NCI-H2081 (cell line): ENCODE results near the gene MAP1LC3B2.

Experiments
- DNase-seq, 2 experiments: peaks; one replicate each; lab custom pipeline; 2025; lab: John Stamatoyannopoulos, UW

Gene MAP1LC3B2

GRCh38 chr12:116537101-116537904 lies 21.9 kb upstream of the MAP1LC3B2 start:
- no peak for DNase-seq

GRCh38 chr12:116538076-116538591 lies 21.0 kb upstream of the MAP1LC3B2 start:
- DNase-seq = no peak

- no peak for DNase-seq
Observed at GRCh38 chr12:116538682-116539305, 20.4 kb upstream of the MAP1LC3B2 start.

GRCh38 chr12:116539361-116539771 lies 19.8 kb upstream of the MAP1LC3B2 start:
- DNase-seq = no peak

- DNase-seq = no peak
Observed at GRCh38 chr12:116539905-116540482, 19.2 kb upstream of the MAP1LC3B2 start.

- DNase-seq = no peak
Observed at GRCh38 chr12:116540622-116541152, 18.5 kb upstream of the MAP1LC3B2 start.

- no peak for DNase-seq
Observed at GRCh38 chr12:116541547-116542344, 17.4 kb upstream of the MAP1LC3B2 start.

GRCh38 chr12:116542345-116542956 lies 16.7 kb upstream of the MAP1LC3B2 start:
- DNase-seq = no peak

GRCh38 chr12:116544656-116545055 lies 14.5 kb upstream of the MAP1LC3B2 start:
- DNase-seq = no peak

GRCh38 chr12:116545144-116545543 lies 14.0 kb upstream of the MAP1LC3B2 start:
- DNase-seq = no peak

GRCh38 chr12:116545936-116546335 lies 13.2 kb upstream of the MAP1LC3B2 start:
- no peak for DNase-seq

GRCh38 chr12:116547955-116548501 lies 11.2 kb upstream of the MAP1LC3B2 start:
- no peak for DNase-seq

GRCh38 chr12:116549993-116550392 lies 9.2 kb upstream of the MAP1LC3B2 start:
- DNase-seq = no peak

GRCh38 chr12:116551151-116551550 lies 8.0 kb upstream of the MAP1LC3B2 start:
- DNase-seq = no peak

- DNase-seq = no peak
Observed at GRCh38 chr12:116551619-116551951, 7.6 kb upstream of the MAP1LC3B2 start.

GRCh38 chr12:116551952-116552772 lies 7.0 kb upstream of the MAP1LC3B2 start:
- DNase-seq = no peak

GRCh38 chr12:116552773-116553373 lies 6.3 kb upstream of the MAP1LC3B2 start:
- DNase-seq = no peak

GRCh38 chr12:116556356-116556952 lies 2.7 kb upstream of the MAP1LC3B2 start:
- DNase-seq = no peak

- DNase-seq = no peak
Observed at GRCh38 chr12:116556964-116557698, 2.0 kb upstream of the MAP1LC3B2 start.
